Measurements from ENCODE around the gene WDFY1. TPM values are rescaled to one million over a fixed set of nuclear protein-coding genes. Genes with fewer than 3 reads are reported as not detected.

WDFY1 gene
- total RNA-seq, 1 experiment from 2014 or later, result 123 TPM

DNA sequence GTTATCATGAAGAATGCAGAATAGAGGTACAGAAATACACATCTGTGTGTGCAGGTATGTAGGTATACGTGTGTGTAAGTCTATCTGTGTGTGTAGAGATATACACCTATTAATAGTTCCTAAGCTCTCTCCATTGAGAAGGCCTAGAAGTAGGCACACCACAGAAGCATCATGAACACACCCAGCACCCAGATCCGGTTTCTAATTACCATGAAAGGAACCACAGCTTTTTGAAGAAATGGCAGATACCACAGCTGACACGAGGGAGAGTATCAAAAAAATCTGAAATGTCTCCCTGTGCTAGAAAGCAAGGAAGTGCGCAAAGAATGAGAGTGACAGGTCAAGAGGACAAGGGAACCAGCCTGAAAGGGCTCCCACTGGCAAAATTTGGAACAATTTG, 80.0 kb downstream of the WDFY1 start:
- Mint-ChIP-seq H3K27me3 (ENCODE audit: insufficient read depth, unreplicated experiment) (no peaks in the 10 kb centered on the region), H3K4me3 (ENCODE audit: unreplicated experiment) (no peak overlapping the region), H3K27ac (ENCODE audit: unreplicated experiment) (peak overlapping the region; percentile 9), H3K4me1 (ENCODE audit: low read depth, unreplicated experiment) (peaks cover 53% of the 10 kb centered on the region), H3K36me3 (ENCODE audit: insufficient read depth, unreplicated experiment) (peaks cover 42% of the 10 kb centered on the region), H3K9me3 (ENCODE audit: unreplicated experiment) (no peaks in the 10 kb centered on the region)
- H3K4me3 ChIP-seq (ENCODE audit: low read depth, low read length), result no peak overlapping the region
- no peaks in the 10 kb centered on the region for H3K9me3 ChIP-seq
- no peak for DNase-seq
- POLR2A ChIA-PET, result no interaction called here
- CTCF ChIA-PET, result no interaction called here
- no peak for TF ChIP-seq CTCF (IDR thresholded peaks at IDR 0.05; ENCODE audit: insufficient read depth in 1 of 2, low read depth in 1 of 2, low read length in 1 of 2, severe bottlenecking in 1 of 2, unreplicated experiment in 1 of 2)
- H3K27me3 ChIP-seq (replicated peaks; ENCODE audit: control insufficient read depth, insufficient read depth, low read length), result no peaks in the 10 kb centered on the region
- H3K4me1 ChIP-seq, result peaks cover 38% of the 10 kb centered on the region
- no TSS peak for BruUV-seq (replicated peaks)
- H3K36me3 ChIP-seq (ENCODE audit: control insufficient read depth, insufficient read depth, low read length), result no peaks in the 10 kb centered on the region
- intact Hi-C loops (cut with micrococcal nuclease; ENCODE audit: unreplicated experiment), result no loop called here

DNA sequence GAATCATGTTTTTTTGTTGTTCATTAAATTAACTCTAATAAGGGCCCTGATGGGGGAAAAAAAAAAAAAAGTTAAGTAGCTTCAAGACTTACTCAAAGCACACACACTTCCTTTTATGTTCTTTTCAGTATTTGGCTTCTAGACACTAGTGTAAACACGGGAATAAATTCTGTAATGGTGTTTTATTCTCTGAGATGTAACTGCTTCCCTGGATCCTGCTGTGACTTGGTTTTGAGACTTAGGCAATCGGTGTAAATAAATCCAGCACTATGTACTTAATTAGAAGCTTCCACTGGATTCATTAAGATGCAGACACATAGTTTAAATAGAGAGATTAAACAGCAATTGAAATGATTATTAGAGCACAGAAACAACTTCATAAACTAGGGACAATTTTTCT, 81.6 kb downstream of the WDFY1 start:
- Mint-ChIP-seq H3K27ac (ENCODE audit: unreplicated experiment) (peak overlapping the region; percentile 100), H3K4me1 (ENCODE audit: low read depth, unreplicated experiment) (peaks cover 62% of the 10 kb centered on the region), H3K36me3 (ENCODE audit: insufficient read depth, unreplicated experiment) (peaks cover 43% of the 10 kb centered on the region), H3K4me3 (ENCODE audit: unreplicated experiment) (no peak overlapping the region), H3K9me3 (ENCODE audit: unreplicated experiment) (no peaks in the 10 kb centered on the region), H3K27me3 (ENCODE audit: insufficient read depth, unreplicated experiment) (no peaks in the 10 kb centered on the region)
- H3K4me1 ChIP-seq, result peaks cover 54% of the 10 kb centered on the region
- TF ChIP-seq CTCF (IDR thresholded peaks at IDR 0.05; ENCODE audit: insufficient read depth in 1 of 2, low read depth in 1 of 2, low read length in 1 of 2, severe bottlenecking in 1 of 2, unreplicated experiment in 1 of 2), result no peak
- no peaks in the 10 kb centered on the region for H3K36me3 ChIP-seq (ENCODE audit: control insufficient read depth, insufficient read depth, low read length)
- DNase-seq, result no peak
- intact Hi-C loops (cut with micrococcal nuclease; ENCODE audit: unreplicated experiment), result loop anchor here (5.0 kb wide), 2 partner anchors 41 to 406 kb away; no protein-coding TSS in a partner anchor
- H3K9me3 ChIP-seq, result no peaks in the 10 kb centered on the region
- no TSS peak for BruUV-seq (replicated peaks)
- CTCF ChIA-PET, result interaction anchor here (0.7 kb wide), 1 partner anchor 631 kb away, joined by 4 read pairs; no protein-coding TSS in a partner anchor
- H3K4me3 ChIP-seq (ENCODE audit: low read depth, low read length), result no peak overlapping the region
- no peaks in the 10 kb centered on the region for H3K27me3 ChIP-seq (replicated peaks; ENCODE audit: control insufficient read depth, insufficient read depth, low read length)
- POLR2A ChIA-PET, result no interaction called here

- DNase-seq, result peak; percentile 92 to 94
- H3K9me3 Mint-ChIP-seq (ENCODE audit: unreplicated experiment), result no peaks in the 10 kb centered on the region
- peak overlapping the region; percentile 100 for H3K27ac Mint-ChIP-seq (ENCODE audit: unreplicated experiment)
- peak; percentile 28 to 60 for TF ChIP-seq CTCF (IDR thresholded peaks at IDR 0.05; ENCODE audit: insufficient read depth in 1 of 2, low read depth in 1 of 2, low read length in 1 of 2, severe bottlenecking in 1 of 2, unreplicated experiment in 1 of 2)
- H3K4me1 ChIP-seq, result peaks cover 78% of the 10 kb centered on the region
- ChIA-PET CTCF (interaction anchor here (0.7 to 3.0 kb wide), 22 partner anchors 9 to 890 kb away, joined by 3 to 34 read pairs (median 5); partner anchors contain the start of gene AP1S3), POLR2A (interaction anchor here (0.6 to 1.4 kb wide), 4 partner anchors 8 to 84 kb away, joined by 3 to 8 read pairs (median 4); partner anchors contain the start of genes AP1S3 and WDFY1)
- intact Hi-C loops (cut with micrococcal nuclease; ENCODE audit: unreplicated experiment), result loop anchor here (1.0 to 5.0 kb wide), 14 partner anchors 9 to 404 kb away; partner anchors contain the start of genes AP1S3 and MRPL44
- H3K36me3 Mint-ChIP-seq (ENCODE audit: insufficient read depth, unreplicated experiment), result peaks cover 40% of the 10 kb centered on the region
- H3K36me3 ChIP-seq (ENCODE audit: control insufficient read depth, insufficient read depth, low read length), result no peaks in the 10 kb centered on the region
- peaks cover 66% of the 10 kb centered on the region for H3K4me1 Mint-ChIP-seq (ENCODE audit: low read depth, unreplicated experiment)
- BruUV-seq (replicated peaks), result TSS peak; percentile 64
- no peaks in the 10 kb centered on the region for H3K27me3 ChIP-seq (replicated peaks; ENCODE audit: control insufficient read depth, insufficient read depth, low read length)
- H3K27me3 Mint-ChIP-seq (ENCODE audit: insufficient read depth, unreplicated experiment), result no peaks in the 10 kb centered on the region
- H3K4me3 ChIP-seq (ENCODE audit: low read depth, low read length), result no peak overlapping the region
- no peaks in the 10 kb centered on the region for H3K9me3 ChIP-seq
- H3K4me3 Mint-ChIP-seq (ENCODE audit: unreplicated experiment), result peak overlapping the region; percentile 76
These were observed 84.1 kb downstream of the WDFY1 start for GRCh38 chr2:223860809-223861738.

Measured in Caco-2 (cell line).